K562 (cell line): ENCODE results near the gene SLC33A1. TPM values are rescaled to one million over a fixed set of nuclear protein-coding genes. Genes with fewer than 3 reads are reported as not detected.

ENCODE experiments used
- BCOR ChIP-seq: fragments of 450-650 bp; IDR thresholded peaks from 2 replicates; pipeline ENCODE4 v1.6.1; 2016
- CCAR2 ChIP-seq: fragments of 200-400 bp; formaldehyde crosslinking; IDR thresholded peaks from 2 replicates; pipeline ENCODE4 v1.6.1; 2017; ENCODE audit warnings: mild to moderate bottlenecking, low read depth, low read length
- CHD1 ChIP-seq: fragments of 200-600 bp; sonication (generic); IDR thresholded peaks from one replicate; pipeline ENCODE4 v1.6.1; 2012; ENCODE audit warnings: mild to moderate bottlenecking, moderate library complexity, low read length, inconsistent platforms
- HDGF ChIP-seq: fragments of 450-650 bp; IDR thresholded peaks from 2 replicates; pipeline ENCODE4 v1.6.1; 2016
- HINFP ChIP-seq: fragments of 450-650 bp; conservative IDR thresholded peaks from 2 replicates; pipeline ENCODE4 v1.6.1; 2016; ENCODE audit warnings: missing genetic modification characterization, low read depth, mild to moderate bottlenecking, control low read depth, missing compliant biosample characterization
- MEIS2 ChIP-seq: fragments of 450-650 bp; IDR thresholded peaks from 2 replicates; pipeline ENCODE4 v1.6.1; 2014; ENCODE audit warnings: mild to moderate bottlenecking; ENCODE audit not compliant: partially characterized antibody
- PPARD ChIP-seq: fragments of 250-450 bp; sonication (Bioruptor Pico); IDR thresholded peaks from 2 replicates; pipeline ENCODE4 v1.8.0; 2022; ENCODE audit warnings: inconsistent platforms, mild to moderate bottlenecking, moderate library complexity
- PREB ChIP-seq: sonication (generic); formaldehyde crosslinking; IDR thresholded peaks from 2 replicates; pipeline ENCODE4 v1.8.1; 2023; ENCODE audit warnings: mild to moderate bottlenecking, missing genetic modification reagents
- RB1 ChIP-seq: fragments of 450-650 bp; IDR thresholded peaks from 2 replicates; pipeline ENCODE4 v1.6.1; 2017; ENCODE audit warnings: low read depth, mild to moderate bottlenecking
- RBM22 ChIP-seq: fragments of 200-400 bp; formaldehyde crosslinking; IDR thresholded peaks from 2 replicates; pipeline ENCODE4 v1.6.1; 2018; ENCODE audit warnings: low read length, low read depth; ENCODE audit not compliant: poor library complexity, severe bottlenecking
- SIN3A ChIP-seq, 2 experiments: fragments of 150-350 bp in 1 of 2; IDR thresholded peaks; 2 replicates each; pipeline ENCODE4 v1.6.1; 2011 to 2016; ENCODE audit warnings: borderline replicate concordance in 2 of 2, low read depth in 2 of 2, low read length in 2 of 2, mild to moderate bottlenecking in 2 of 2, moderate library complexity in 2 of 2; ENCODE audit not compliant: control insufficient read depth in 1 of 2
- SPI1 ChIP-seq: IDR thresholded peaks from 2 replicates; pipeline ENCODE4 v1.6.1; 2011; ENCODE audit warnings: low read depth, low read length, control low read depth, borderline replicate concordance
- STAG1 ChIP-seq: sonication (generic); formaldehyde crosslinking; IDR thresholded peaks from 2 replicates; pipeline ENCODE4 v1.5.0; 2020; ENCODE audit warnings: missing genetic modification reagents, borderline replicate concordance
- ZBTB2 ChIP-seq: fragments of 450-650 bp; IDR thresholded peaks from 2 replicates; pipeline ENCODE4 v1.6.1; 2016; ENCODE audit warnings: antibody characterized with exemption
- ZBTB26 ChIP-seq: fragments of 450-650 bp; formaldehyde crosslinking; IDR thresholded peaks from 2 replicates; pipeline ENCODE4 v1.4.0; 2022; ENCODE audit warnings: missing genetic modification characterization
- ZBTB43 ChIP-seq: sonication (generic); formaldehyde crosslinking; IDR thresholded peaks from 2 replicates; pipeline ENCODE4 v1.8.0; 2023; ENCODE audit warnings: mild to moderate bottlenecking, missing genetic modification reagents
- ZNF75A ChIP-seq: fragments of 450-650 bp; formaldehyde crosslinking; IDR thresholded peaks from 2 replicates; pipeline ENCODE4 v1.4.0; 2020; ENCODE audit warnings: mild to moderate bottlenecking
- polyA plus RNA-seq, 8 experiments: library from polyadenylated mRNA; depleted of rRNA in 4 of 8; stranded (reverse) in 5 of 8; unstranded in 3 of 8; fragments of >200 nt; fragmentation: Nextera tagmentation in 2 of 8; fragmentation: Illumina TruSeq in 1 of 8; extraction: Ambion mirVana in 2 of 8; extraction: Trizol in 1 of 8; gene quantifications; 2 replicates each; pipeline versions ENCODE4 v1.2.1 to v1.2.3, GENCODE V29; 2011 to 2014; ENCODE audit warnings: inconsistent platforms in 1 of 8, missing spikeins in 1 of 8
- total RNA-seq, 7 experiments: library from RNA; depleted of rRNA in 6 of 7; stranded (reverse); fragments of >200 nt in 6 of 7; fragmentation: Illumina TruSeq in 2 of 7; extraction: Trizol in 2 of 7; gene quantifications; 2 replicates each; pipeline versions ENCODE4 v1.2.1 to v1.2.3, GENCODE V29; 2011 to 2021; ENCODE audit warnings: low replicate concordance in 1 of 7
- TF ChIP-seq, protein P1 (sequence below): sonication (generic); formaldehyde crosslinking; IDR thresholded peaks from 2 replicates; pipeline ENCODE4 v1.8.0; 2022; ENCODE audit warnings: mild to moderate bottlenecking, missing genetic modification reagents

Gene SLC33A1
- total and polyA plus RNA-seq, 9 of the 15 experiments (the other 6 are each of a cell fraction or from before 2014, with no cell fraction given) = 6.2 to 26.8 (median 19.6) TPM

- TF ChIP-seq STAG1 = no peak
- peak; percentile 8 for TF ChIP-seq CHD1
- no peak for TF ChIP-seq PPARD (CRISPR knock-in tag)
- TF ChIP-seq ZBTB2 = 0 out of 2 replicates have a peak, but pooled peaks have one; percentile 19
- TF ChIP-seq ZBTB43 (CRISPR knock-in tag) = no peak
- TF ChIP-seq BCOR = no peak
- no peak for TF ChIP-seq ZNF75A
- TF ChIP-seq ZBTB26 = no peak
- peak; percentile 1 for TF ChIP-seq RBM22
- no peak for TF ChIP-seq HDGF
- TF ChIP-seq SIN3A (IDR thresholded peaks at IDR 0.05; ENCODE audit: borderline replicate concordance in 2 of 2, control insufficient read depth in 1 of 2, low read depth in 2 of 2, low read length in 2 of 2) = no peak; a peak in 1 of 4 replicates
- TF ChIP-seq HINFP (tag) = no peak
- no peak for TF ChIP-seq PREB
- TF ChIP-seq CCAR2 = no peak
- no peak for TF ChIP-seq SPI1
- peak; percentile 87 for TF ChIP-seq RB1
- TF ChIP-seq, protein P1, sequence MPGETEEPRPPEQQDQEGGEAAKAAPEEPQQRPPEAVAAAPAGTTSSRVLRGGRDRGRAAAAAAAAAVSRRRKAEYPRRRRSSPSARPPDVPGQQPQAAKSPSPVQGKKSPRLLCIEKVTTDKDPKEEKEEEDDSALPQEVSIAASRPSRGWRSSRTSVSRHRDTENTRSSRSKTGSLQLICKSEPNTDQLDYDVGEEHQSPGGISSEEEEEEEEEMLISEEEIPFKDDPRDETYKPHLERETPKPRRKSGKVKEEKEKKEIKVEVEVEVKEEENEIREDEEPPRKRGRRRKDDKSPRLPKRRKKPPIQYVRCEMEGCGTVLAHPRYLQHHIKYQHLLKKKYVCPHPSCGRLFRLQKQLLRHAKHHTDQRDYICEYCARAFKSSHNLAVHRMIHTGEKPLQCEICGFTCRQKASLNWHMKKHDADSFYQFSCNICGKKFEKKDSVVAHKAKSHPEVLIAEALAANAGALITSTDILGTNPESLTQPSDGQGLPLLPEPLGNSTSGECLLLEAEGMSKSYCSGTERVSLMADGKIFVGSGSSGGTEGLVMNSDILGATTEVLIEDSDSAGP (CRISPR knock-in tag) = no peak
- TF ChIP-seq MEIS2 = no peak
These were observed 16.9 kb upstream of the SLC33A1 start (continued) for GRCh38 chr3:155870945-155871745.
